ENCODE data around the gene TDO2. TPM values are rescaled to one million over a fixed set of nuclear protein-coding genes. Genes with fewer than 3 reads are reported as not detected.

TDO2 gene
- total RNA-seq, 4 donors from 2014 or later, result 0.23 TPM; not detected in 3

- WGBS, 2 donors, result 35 to 44% methylated on average over 2 of the region's 2 CpGs
- intact Hi-C loops (cut with DNase I; ENCODE audit: low total_unique reads), result no loop called here
- no peak overlapping the region for H3K4me3 ChIP-seq (ENCODE audit: low read depth, poor library complexity, severe bottlenecking)
- no peak for TF ChIP-seq POLR2A (IDR thresholded peaks at IDR 0.05)
- TF ChIP-seq, protein P1, sequence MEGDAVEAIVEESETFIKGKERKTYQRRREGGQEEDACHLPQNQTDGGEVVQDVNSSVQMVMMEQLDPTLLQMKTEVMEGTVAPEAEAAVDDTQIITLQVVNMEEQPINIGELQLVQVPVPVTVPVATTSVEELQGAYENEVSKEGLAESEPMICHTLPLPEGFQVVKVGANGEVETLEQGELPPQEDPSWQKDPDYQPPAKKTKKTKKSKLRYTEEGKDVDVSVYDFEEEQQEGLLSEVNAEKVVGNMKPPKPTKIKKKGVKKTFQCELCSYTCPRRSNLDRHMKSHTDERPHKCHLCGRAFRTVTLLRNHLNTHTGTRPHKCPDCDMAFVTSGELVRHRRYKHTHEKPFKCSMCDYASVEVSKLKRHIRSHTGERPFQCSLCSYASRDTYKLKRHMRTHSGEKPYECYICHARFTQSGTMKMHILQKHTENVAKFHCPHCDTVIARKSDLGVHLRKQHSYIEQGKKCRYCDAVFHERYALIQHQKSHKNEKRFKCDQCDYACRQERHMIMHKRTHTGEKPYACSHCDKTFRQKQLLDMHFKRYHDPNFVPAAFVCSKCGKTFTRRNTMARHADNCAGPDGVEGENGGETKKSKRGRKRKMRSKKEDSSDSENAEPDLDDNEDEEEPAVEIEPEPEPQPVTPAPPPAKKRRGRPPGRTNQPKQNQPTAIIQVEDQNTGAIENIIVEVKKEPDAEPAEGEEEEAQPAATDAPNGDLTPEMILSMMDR (IDR thresholded peaks at IDR 0.05), result no peak
- DNase-seq (ENCODE audit: low spot score in 2 of 2), result no peak
Observed at GRCh38 chr4:155878611-155879010, 24.9 kb upstream of the TDO2 start.

DNA sequence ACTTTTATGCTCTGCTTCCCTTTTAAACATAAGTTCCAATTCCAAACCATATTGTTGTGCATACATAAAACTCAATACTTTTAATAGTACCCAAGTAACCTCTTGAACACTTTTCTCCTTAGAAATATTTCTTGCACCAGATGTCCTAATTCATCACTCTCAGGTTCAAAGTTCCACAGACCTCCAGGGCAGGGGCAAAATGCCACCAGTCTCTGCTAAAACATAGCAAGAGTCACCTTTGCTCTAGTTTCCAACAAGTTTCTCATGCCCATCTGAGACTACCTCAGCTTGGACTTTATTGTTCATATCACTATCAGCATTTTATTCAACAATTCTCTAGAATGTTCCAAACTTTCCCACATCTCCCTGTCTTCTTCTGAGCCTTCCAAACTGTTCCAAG is 23.7 kb upstream of the TDO2 start:
- no peak overlapping the region for H3K4me3 ChIP-seq (ENCODE audit: low read depth, poor library complexity, severe bottlenecking)
- intact Hi-C loops (cut with DNase I; ENCODE audit: low total_unique reads), result no loop called here
- no peak for DNase-seq (ENCODE audit: low spot score in 2 of 2)
- TF ChIP-seq POLR2A (IDR thresholded peaks at IDR 0.05), result no peak
- TF ChIP-seq, protein P1 (IDR thresholded peaks at IDR 0.05), result no peak

- no peak for TF ChIP-seq POLR2A (IDR thresholded peaks at IDR 0.05)
- TF ChIP-seq, protein P1 (IDR thresholded peaks at IDR 0.05), result no peak
- DNase-seq (ENCODE audit: low spot score in 2 of 2), result no peak
- H3K4me3 ChIP-seq (ENCODE audit: low read depth, poor library complexity, severe bottlenecking), result no peak overlapping the region
- intact Hi-C loops (cut with DNase I; ENCODE audit: low total_unique reads), result no loop called here
- WGBS, 2 donors, result 51 to 63% methylated on average over 1 of the region's 1 CpG
Observed at GRCh38 chr4:155881555-155881954, 21.9 kb upstream of the TDO2 start.

DNA sequence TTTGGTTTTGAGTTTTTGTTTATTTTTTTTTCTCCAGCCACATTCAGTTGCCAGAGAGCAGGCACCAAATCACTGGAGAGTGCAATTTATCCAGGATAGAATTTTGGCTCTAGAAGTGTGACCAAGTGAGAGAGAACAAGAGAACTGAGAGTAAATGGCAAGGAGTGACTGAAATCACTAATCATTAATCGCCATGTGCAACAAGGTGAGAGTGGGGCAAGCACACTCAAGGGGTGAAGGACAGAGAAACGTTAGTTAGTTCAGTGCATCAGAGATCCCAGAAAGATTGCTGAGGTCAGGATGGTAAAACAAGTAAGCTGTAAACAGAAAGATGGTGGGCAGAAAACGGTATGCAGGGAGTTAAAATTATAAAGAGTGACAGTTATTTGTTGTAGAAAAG is 19.6 kb upstream of the TDO2 start:
- no peak for DNase-seq (ENCODE audit: low spot score in 2 of 2)
- no peak overlapping the region for H3K4me3 ChIP-seq (ENCODE audit: low read depth, poor library complexity, severe bottlenecking)
- intact Hi-C loops (cut with DNase I; ENCODE audit: low total_unique reads), result no loop called here
- TF ChIP-seq POLR2A (IDR thresholded peaks at IDR 0.05), result no peak
- TF ChIP-seq, protein P1 (IDR thresholded peaks at IDR 0.05), result no peak
- WGBS, 2 donors, result 86 to 89% methylated on average over 3 of the region's 3 CpGs

DNA sequence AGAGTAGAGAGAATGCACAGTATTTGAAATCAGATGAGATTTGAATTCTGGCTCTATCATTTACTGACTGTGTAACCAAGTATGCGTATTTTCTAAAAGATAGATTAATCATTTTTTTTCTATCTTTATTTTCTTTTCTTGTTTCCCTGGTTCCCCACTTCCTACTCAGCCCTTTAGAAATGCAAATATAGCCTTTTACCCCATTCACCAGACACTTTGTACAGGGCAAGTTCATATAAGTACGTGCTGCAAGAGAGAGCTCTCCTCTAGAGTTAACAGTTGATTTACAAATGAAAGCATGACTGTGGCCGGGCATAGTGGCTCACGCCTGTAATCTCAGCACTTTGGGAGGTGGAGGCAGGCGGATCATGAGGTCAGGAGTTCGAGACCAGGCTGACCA is 17.8 kb upstream of the TDO2 start:
- WGBS, 2 donors, result 73 to 74% methylated on average over 6 of the region's 6 CpGs
- DNase-seq (ENCODE audit: low spot score in 2 of 2), result no peak
- TF ChIP-seq, protein P1 (IDR thresholded peaks at IDR 0.05), result no peak
- no peak for TF ChIP-seq POLR2A (IDR thresholded peaks at IDR 0.05)
- no peak overlapping the region for H3K4me3 ChIP-seq (ENCODE audit: low read depth, poor library complexity, severe bottlenecking)
- intact Hi-C loops (cut with DNase I; ENCODE audit: low total_unique reads), result no loop called here

GRCh38 chr4:155887045-155887444 is 16.5 kb upstream of the TDO2 start:
- 68% methylated on average over 1 of the region's 1 CpG for WGBS, 2 donors
- H3K4me3 ChIP-seq (ENCODE audit: low read depth, poor library complexity, severe bottlenecking), result no peak overlapping the region
- no peak for DNase-seq (ENCODE audit: low spot score in 2 of 2)
- intact Hi-C loops (cut with DNase I; ENCODE audit: low total_unique reads), result no loop called here
- TF ChIP-seq POLR2A (IDR thresholded peaks at IDR 0.05), result no peak
- TF ChIP-seq, protein P1 (IDR thresholded peaks at IDR 0.05), result no peak

All from lower leg skin (tissue), 4 donors.